Measurements from ENCODE around the gene NDUFAF5. TPM values are rescaled to one million over a fixed set of nuclear protein-coding genes. Genes with fewer than 3 reads are reported as not detected.

The NDUFAF5 gene
- total and polyA plus RNA-seq, 7 donors, result 28.2 to 49.7 (median 39.7) TPM

DNA sequence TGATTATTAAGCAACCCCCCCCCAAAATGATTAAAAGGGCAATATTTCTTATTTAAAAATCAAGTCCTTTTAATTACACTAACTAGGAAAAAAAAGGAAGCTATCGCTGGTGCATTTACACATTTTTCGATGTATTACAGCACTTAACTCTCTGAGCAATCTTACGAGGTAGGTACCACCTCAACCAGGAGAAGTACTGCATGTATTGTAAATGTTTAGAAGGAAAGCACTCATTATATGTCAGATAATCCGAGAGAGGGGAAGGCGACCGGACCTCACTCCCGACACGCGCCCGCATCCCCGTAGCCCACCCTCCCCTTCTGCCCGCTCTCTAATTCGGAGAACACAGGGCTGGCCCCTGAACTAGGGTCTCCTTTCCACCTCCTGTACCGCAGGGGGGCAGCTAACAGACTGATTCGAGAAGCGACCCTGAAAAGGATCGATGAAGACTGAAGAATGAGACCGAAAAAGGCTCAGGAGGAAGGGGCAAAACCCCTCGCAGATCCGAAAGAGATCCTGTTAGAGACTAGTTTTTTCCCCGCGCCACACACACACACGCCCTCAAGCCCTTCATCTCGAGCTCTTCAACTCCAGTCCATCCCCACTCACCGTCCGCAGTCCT, 446 bp upstream of the NDUFAF5 start:
- TF ChIP-seq, protein P1, sequence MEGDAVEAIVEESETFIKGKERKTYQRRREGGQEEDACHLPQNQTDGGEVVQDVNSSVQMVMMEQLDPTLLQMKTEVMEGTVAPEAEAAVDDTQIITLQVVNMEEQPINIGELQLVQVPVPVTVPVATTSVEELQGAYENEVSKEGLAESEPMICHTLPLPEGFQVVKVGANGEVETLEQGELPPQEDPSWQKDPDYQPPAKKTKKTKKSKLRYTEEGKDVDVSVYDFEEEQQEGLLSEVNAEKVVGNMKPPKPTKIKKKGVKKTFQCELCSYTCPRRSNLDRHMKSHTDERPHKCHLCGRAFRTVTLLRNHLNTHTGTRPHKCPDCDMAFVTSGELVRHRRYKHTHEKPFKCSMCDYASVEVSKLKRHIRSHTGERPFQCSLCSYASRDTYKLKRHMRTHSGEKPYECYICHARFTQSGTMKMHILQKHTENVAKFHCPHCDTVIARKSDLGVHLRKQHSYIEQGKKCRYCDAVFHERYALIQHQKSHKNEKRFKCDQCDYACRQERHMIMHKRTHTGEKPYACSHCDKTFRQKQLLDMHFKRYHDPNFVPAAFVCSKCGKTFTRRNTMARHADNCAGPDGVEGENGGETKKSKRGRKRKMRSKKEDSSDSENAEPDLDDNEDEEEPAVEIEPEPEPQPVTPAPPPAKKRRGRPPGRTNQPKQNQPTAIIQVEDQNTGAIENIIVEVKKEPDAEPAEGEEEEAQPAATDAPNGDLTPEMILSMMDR (IDR thresholded peaks at IDR 0.05), result no peak
- peaks cover 6 to 64% of the 10 kb centered on the region in 2 donors for H3K36me3 ChIP-seq (ENCODE audit: insufficient read depth in 1 of 2, low read depth in 1 of 2)
- peaks cover 36% of the 10 kb centered on the region for H3K4me1 ChIP-seq
- WGBS, 3 donors, result 0 to 1% (median 0%) methylated on average over 26 of the region's 26 CpGs
- DNase-seq (no peak), ATAC-seq (peak; percentile 3 to 19 (median 5))
- intact Hi-C loops (cut with DNase I), result no loop called here
- peak overlapping the region; percentile 98 for H3K4me3 ChIP-seq
- no peaks in the 10 kb centered on the region for H3K27me3 ChIP-seq (ENCODE audit: insufficient read depth in 3 of 3, low read length in 2 of 3)
- peak overlapping the region; percentile 98 for H3K27ac ChIP-seq
- H3K9me3 ChIP-seq, result no peaks in the 10 kb centered on the region

DNA sequence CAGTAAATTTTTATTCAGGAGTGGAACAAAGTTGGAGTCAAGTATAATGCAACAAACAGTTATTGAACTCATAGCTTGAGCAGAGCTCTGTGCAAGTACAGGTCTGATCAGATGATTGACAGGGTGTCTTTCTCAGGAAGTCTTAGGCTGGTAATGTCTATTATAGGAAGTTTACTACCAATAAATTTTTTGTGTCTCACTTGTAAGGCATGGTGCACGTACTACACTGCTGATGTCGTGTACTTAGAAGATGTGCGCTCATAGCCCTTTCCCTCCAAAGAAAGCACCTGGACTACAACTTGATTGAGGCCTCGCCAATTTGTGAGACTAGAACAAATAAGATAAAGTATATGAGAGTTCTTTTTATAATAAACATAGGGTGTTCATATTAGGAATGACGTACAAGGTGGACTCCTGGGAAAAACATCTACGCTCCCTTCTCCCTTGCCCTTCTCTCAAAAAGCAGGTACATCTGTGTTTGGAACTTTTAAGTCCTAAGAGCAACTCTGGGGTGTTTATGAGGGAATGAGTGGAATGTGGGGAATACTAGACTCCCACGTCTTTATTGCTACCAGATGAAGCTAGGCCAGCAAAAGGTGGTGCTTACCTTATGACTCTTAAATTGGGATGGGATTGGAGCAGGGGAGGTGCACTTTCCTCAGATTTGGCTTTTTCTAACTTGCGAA, 1.5 kb downstream of the NDUFAF5 start:
- intact Hi-C loops (cut with DNase I), result no loop called here
- Histone ChIP-seq H3K36me3 (ENCODE audit: insufficient read depth in 1 of 2, low read depth in 1 of 2) (peaks cover 14 to 64% of the 10 kb centered on the region in 2 donors), H3K4me1 (peaks cover 40% of the 10 kb centered on the region), H3K4me3 (peak overlapping the region; percentile 98), H3K27ac (peak overlapping the region; percentile 98), H3K27me3 (ENCODE audit: insufficient read depth in 3 of 3, low read length in 2 of 3) (no peaks in the 10 kb centered on the region), H3K9me3 (no peaks in the 10 kb centered on the region)
- no peak for DNase-seq
- peak in 1 of 4 donors; percentile 62 for ATAC-seq
- WGBS, 3 donors, result 64 to 75% (median 68%) methylated on average over 8 of the region's 8 CpGs
- TF ChIP-seq, protein P1 (IDR thresholded peaks at IDR 0.05), result no peak

DNA sequence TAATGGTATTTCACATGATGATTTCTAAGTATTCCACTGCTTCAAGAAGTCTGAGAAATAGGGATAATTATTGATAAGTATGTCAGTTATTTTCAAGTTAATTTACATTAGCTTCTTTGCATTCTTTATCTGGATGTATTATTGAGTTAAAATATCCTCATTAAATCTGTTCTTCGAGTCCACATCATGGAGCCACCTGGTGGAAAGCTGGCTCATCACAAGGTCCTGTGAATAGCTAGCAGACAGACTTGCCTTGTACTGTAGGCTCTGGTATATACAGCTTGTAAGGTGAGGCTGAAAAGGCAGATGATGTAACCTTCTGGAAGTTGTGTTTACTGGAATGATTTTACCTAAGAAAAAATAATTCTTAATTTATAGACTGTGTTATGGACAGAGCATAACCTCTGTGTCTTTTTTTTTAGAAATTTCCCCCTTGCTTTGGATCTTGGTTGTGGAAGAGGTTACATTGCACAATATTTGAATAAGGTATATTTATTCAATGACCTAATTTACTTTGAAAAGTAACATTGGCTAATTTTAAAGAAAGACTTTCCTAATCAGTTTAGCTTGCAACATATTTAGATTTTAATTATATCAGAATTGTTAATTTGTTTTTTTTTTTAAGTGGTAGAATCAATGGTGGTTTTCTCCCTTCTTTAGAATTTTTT, 3.5 kb downstream of the NDUFAF5 start:
- Histone ChIP-seq H3K9me3 (no peaks in the 10 kb centered on the region), H3K27ac (peak overlapping the region; percentile 98), H3K4me3 (no peak overlapping the region), H3K36me3 (ENCODE audit: insufficient read depth in 1 of 2, low read depth in 1 of 2) (peaks cover 19 to 68% of the 10 kb centered on the region in 2 donors), H3K4me1 (peaks cover 53% of the 10 kb centered on the region), H3K27me3 (ENCODE audit: insufficient read depth in 3 of 3, low read length in 2 of 3) (no peaks in the 10 kb centered on the region)
- DNase-seq (no peak), ATAC-seq (no peak)
- intact Hi-C loops (cut with DNase I), result no loop called here
- TF ChIP-seq, protein P1 (IDR thresholded peaks at IDR 0.05), result peak; percentile 61
- WGBS, 3 donors, result 0 to 4% (median 3%) methylated on average over 1 of the region's 1 CpG

DNA sequence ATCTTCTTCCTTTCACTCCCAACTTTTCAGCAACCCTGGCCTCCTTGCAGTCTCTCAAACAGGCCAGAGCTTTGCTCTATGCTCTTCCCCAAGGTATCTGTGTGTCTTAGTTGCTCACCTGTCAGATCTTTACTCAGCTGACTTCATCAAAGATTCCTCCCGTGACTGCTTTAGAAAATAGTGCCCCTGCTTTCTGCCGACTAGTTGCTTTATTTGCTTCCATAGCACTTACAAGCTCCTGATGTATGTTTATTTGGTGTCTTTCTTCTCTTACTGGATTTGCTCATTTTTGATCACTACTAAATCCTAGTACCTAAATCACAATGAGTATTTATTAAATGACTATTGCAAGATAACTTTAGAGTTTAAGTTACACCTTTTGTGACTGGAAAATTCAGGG, 5.9 kb downstream of the NDUFAF5 start:
- DNase-seq, result no peak
- no peaks in the 10 kb centered on the region for H3K27me3 ChIP-seq (ENCODE audit: insufficient read depth in 3 of 3, low read length in 2 of 3)
- TF ChIP-seq, protein P1 (IDR thresholded peaks at IDR 0.05), result no peak
- peak overlapping the region; percentile 71 for H3K27ac ChIP-seq
- intact Hi-C loops (cut with DNase I), result no loop called here
- ATAC-seq, result no peak
- WGBS, 3 donors, result 80 to 100% (median 85%) methylated on average over 2 of the region's 2 CpGs
- peaks cover 21 to 92% of the 10 kb centered on the region in 2 donors for H3K36me3 ChIP-seq (ENCODE audit: insufficient read depth in 1 of 2, low read depth in 1 of 2)
- no peaks in the 10 kb centered on the region for H3K9me3 ChIP-seq
- peaks cover 46% of the 10 kb centered on the region for H3K4me1 ChIP-seq
- no peak overlapping the region for H3K4me3 ChIP-seq

All from psoas muscle (tissue), 8 donors.